Vagina (tissue), 2 donors: ENCODE results near the gene OR52A5.

Experiments
- CTCF ChIP-seq, 3 experiments: fragments of 450-650 bp in 2 of 3; fragments of 200-600 bp in 1 of 3; sonication (generic) in 1 of 3; IDR thresholded peaks; one replicate each; pipeline ENCODE4 v1.5.1; 2017 to 2019; ENCODE audit warnings: antibody characterized with exemption in 3 of 3, mild to moderate bottlenecking in 2 of 3, moderate library complexity in 2 of 3
- POLR2A ChIP-seq, 2 donors: fragments of 450-650 bp; IDR thresholded peaks; one replicate each; pipeline ENCODE4 v1.6.1; 2017; ENCODE audit warnings: antibody characterized with exemption in 2 of 2, mild to moderate bottlenecking in 2 of 2, moderate library complexity in 2 of 2

- no peak for TF ChIP-seq POLR2A (IDR thresholded peaks at IDR 0.05)
- no peak for TF ChIP-seq CTCF (IDR thresholded peaks at IDR 0.05)
Observed at GRCh38 chr11:5081405-5081804, 56.8 kb downstream of the OR52A5 start.
